GM23338 (cell line): Measurements from ENCODE around the gene HNF1B. TPM values are rescaled to one million over a fixed set of nuclear protein-coding genes. Genes with fewer than 3 reads are reported as not detected.

Experiments used
- ATAC-seq: fragments of 200-7000 bp; cut with Tn5 transposase; 3 replicates; pipeline ENCODE4 v1.9.1; 2020
- DNase-seq: peaks from one replicate; pipeline ENCODE4 v3.0.0-alpha.2; 2015; ENCODE audit warnings: low spot score
- H2AFZ ChIP-seq: fragments of 200-600 bp; sonication (generic); 2 replicates; pipeline ENCODE4 v1.8.0; 2016; ENCODE audit warnings: antibody characterized with exemption, mild to moderate bottlenecking, moderate library complexity
- H3F3A ChIP-seq: fragments of 200-600 bp; sonication (generic); replicated peaks from 2 replicates; pipeline ENCODE4 v1.8.0; 2017; ENCODE audit warnings: antibody characterized with exemption, mixed run types, low read depth
- H3K27ac ChIP-seq: fragments of 200-600 bp; sonication (generic); 2 replicates; pipeline ENCODE4 v1.6.1; 2016; ENCODE audit warnings: low read depth
- H3K27me3 ChIP-seq: fragments of 200-600 bp; sonication (generic); 2 replicates; pipeline ENCODE4 v1.8.0; 2016; ENCODE audit warnings: mild to moderate bottlenecking, mixed run types, moderate library complexity; ENCODE audit not compliant: insufficient read depth
- H3K36me3 ChIP-seq: fragments of 200-600 bp; sonication (generic); 2 replicates; pipeline ENCODE4 v1.8.0; 2016; ENCODE audit warnings: mild to moderate bottlenecking; ENCODE audit not compliant: insufficient read depth
- H3K4me1 ChIP-seq: fragments of 200-600 bp; sonication (generic); 2 replicates; pipeline ENCODE4 v1.8.0; 2016; ENCODE audit warnings: mild to moderate bottlenecking, moderate library complexity; ENCODE audit not compliant: insufficient read depth
- H3K4me2 ChIP-seq: fragments of 200-600 bp; sonication (generic); 2 replicates; pipeline ENCODE4 v1.7.1; 2017; ENCODE audit warnings: mixed run types
- H3K4me3 ChIP-seq: fragments of 200-600 bp; sonication (generic); 2 replicates; pipeline ENCODE4 v1.6.1; 2016; ENCODE audit warnings: mixed run types
- H3K79me2 ChIP-seq: fragments of 200-600 bp; sonication (generic); replicated peaks from 2 replicates; pipeline ENCODE4 v1.8.0; 2017; ENCODE audit warnings: mild to moderate bottlenecking; ENCODE audit not compliant: insufficient read depth
- H3K9me2 ChIP-seq: fragments of 200-600 bp; sonication (generic); 2 replicates; pipeline ENCODE4 v1.8.0; 2017; ENCODE audit not compliant: insufficient read depth
- H4K20me1 ChIP-seq: fragments of 200-600 bp; sonication (generic); replicated peaks from 2 replicates; pipeline ENCODE4 v1.8.0; 2017; ENCODE audit warnings: mild to moderate bottlenecking; ENCODE audit not compliant: insufficient read depth
- H3K27ac Mint-ChIP-seq: 2 replicates; pipeline ENCODE4 v1.8.0; 2020; ENCODE audit warnings: inconsistent platforms, mild to moderate bottlenecking, moderate library complexity, mixed read lengths
- H3K27me3 Mint-ChIP-seq: 3 replicates; pipeline ENCODE4 v1.8.0; 2022; ENCODE audit warnings: low read depth, mild to moderate bottlenecking, moderate library complexity, mixed read lengths, inconsistent platforms; ENCODE audit not compliant: insufficient read depth, poor library complexity
- H3K36me3 Mint-ChIP-seq: 3 replicates; pipeline ENCODE4 v1.8.0; 2021; ENCODE audit warnings: low read depth, mild to moderate bottlenecking, inconsistent platforms, moderate library complexity, mixed read lengths
- H3K4me1 Mint-ChIP-seq: 3 replicates; pipeline ENCODE4 v1.8.0; 2020; ENCODE audit warnings: mild to moderate bottlenecking, inconsistent platforms, mixed read lengths
- H3K4me3 Mint-ChIP-seq: 3 replicates; pipeline ENCODE4 v1.8.0; 2021; ENCODE audit warnings: moderate library complexity, mild to moderate bottlenecking, inconsistent platforms, mixed read lengths
- H3K9me3 Mint-ChIP-seq: 3 replicates; pipeline ENCODE4 v1.8.0; 2020; ENCODE audit warnings: moderate library complexity, mild to moderate bottlenecking, inconsistent platforms, mixed read lengths
- ETS1 ChIP-seq: IDR thresholded peaks from 2 replicates; pipeline ENCODE4 v1.6.1; 2016; ENCODE audit warnings: antibody characterized with exemption
- EZH2 ChIP-seq: fragments of 200-600 bp; sonication (generic); IDR thresholded peaks from one replicate; pipeline ENCODE4 v1.8.0; 2017; ENCODE audit warnings: antibody characterized with exemption, mild to moderate bottlenecking, low read depth; ENCODE audit not compliant: unreplicated experiment
- EZH2phosphoT487 ChIP-seq: fragments of 200-600 bp; sonication (generic); IDR thresholded peaks from one replicate; pipeline ENCODE4 v1.8.1; 2018; ENCODE audit warnings: antibody characterized with exemption; ENCODE audit not compliant: unreplicated experiment
- POLR2AphosphoS5 ChIP-seq: IDR thresholded peaks from 2 replicates; pipeline ENCODE4 v1.6.1; 2016; ENCODE audit warnings: antibody characterized with exemption, low read depth
- ZNF114 ChIP-seq: fragments of 250-450 bp; sonication (Bioruptor Pico); IDR thresholded peaks from 2 replicates; pipeline ENCODE4 v1.5.0; 2020; ENCODE audit warnings: mild to moderate bottlenecking, moderate library complexity
- ZNF331 ChIP-seq: fragments of 250-450 bp; sonication (Bioruptor Pico); IDR thresholded peaks from 2 replicates; pipeline ENCODE4 v1.5.0; 2020; ENCODE audit warnings: low read depth, mild to moderate bottlenecking, moderate library complexity
- ZNF462 ChIP-seq: fragments of 250-450 bp; sonication (Bioruptor Pico); IDR thresholded peaks from 2 replicates; pipeline ENCODE4 v1.5.0; 2020; ENCODE audit warnings: mild to moderate bottlenecking, moderate library complexity
- polyA plus RNA-seq: library from polyadenylated mRNA; unstranded; fragments of >200 nt; fragmentation: Nextera tagmentation; extraction: Ambion mirVana; gene quantifications from 2 replicates; pipeline ENCODE4 v1.2.1, GENCODE V29; 2016
- total RNA-seq: library from RNA; depleted of rRNA; stranded (reverse); fragments of >200 nt; shearing (Covaris generic); gene quantifications from 2 replicates; pipeline ENCODE4 v1.2.3, GENCODE V29; 2014

The HNF1B gene
- total and polyA plus RNA-seq, 2 experiments from 2014 or later: 0.07 to 0.19 TPM

GRCh38 chr17:37732316-37732715 lies 12.5 kb downstream of the HNF1B start:
- no peak for DNase-seq
- no peak for ATAC-seq
- H2AFZ ChIP-seq: no peak overlapping the region
- H3K4me2 ChIP-seq: no peak overlapping the region
- TF ChIP-seq EZH2: no peak
- TF ChIP-seq POLR2AphosphoS5: no peak
- TF ChIP-seq ETS1: no peak
- TF ChIP-seq ZNF462: no peak
- TF ChIP-seq ZNF331: no peak
- TF ChIP-seq ZNF114 (CRISPR knock-in tag): no peak
- TF ChIP-seq EZH2phosphoT487: no peak
- no peaks in the 10 kb centered on the region for H3K9me2 ChIP-seq
- no peaks in the 10 kb centered on the region for H3F3A ChIP-seq
- H3K36me3 Mint-ChIP-seq: no peaks in the 10 kb centered on the region
- H3K27ac Mint-ChIP-seq: no peak overlapping the region
- H3K4me1 Mint-ChIP-seq: no peaks in the 10 kb centered on the region; the same call in 2 of the 3 replicates
- no peaks in the 10 kb centered on the region; the same call in 1 of the 3 replicates for H3K9me3 Mint-ChIP-seq
- no peak overlapping the region for H3K27ac ChIP-seq
- H3K79me2 ChIP-seq: no peaks in the 10 kb centered on the region
- H3K4me3 Mint-ChIP-seq: no peak overlapping the region
- no peak overlapping the region for H3K4me3 ChIP-seq
- H3K36me3 ChIP-seq: no peaks in the 10 kb centered on the region
- H3K27me3 Mint-ChIP-seq: peaks cover 27% of the 10 kb centered on the region
- peaks cover 28% of the 10 kb centered on the region for H3K27me3 ChIP-seq
- H3K4me1 ChIP-seq: no peaks in the 10 kb centered on the region; the same call in 1 of the 2 replicates
- no peaks in the 10 kb centered on the region for H4K20me1 ChIP-seq
